HEK293 (cell line): Measurements from ENCODE around the gene AKAP5.

ENCODE experiments used
- CTCF ChIA-PET: fragments of 350-600 bp; formaldehyde crosslinking; extraction: SDS; loops from one replicate; lab custom pipeline; 2021; ENCODE audit warnings: antibody characterized with exemption; lab: Yijun Ruan, JAX
- POLR2A ChIA-PET: fragments of 300-600 bp; formaldehyde crosslinking; extraction: SDS; loops from one replicate; lab custom pipeline; 2020; ENCODE audit warnings: antibody characterized with exemption, inconsistent platforms; lab: Yijun Ruan, JAX
- H3K27ac ChIP-seq: fragments of 200-500 bp; sonication (Bioruptor generic); 2 replicates; pipeline ENCODE4 v1.5.1; 2014; ENCODE audit warnings: low read depth, low read length, control low read depth, inconsistent platforms; ENCODE audit errors: extremely low read depth
- H3K36me3 ChIP-seq, 2 experiments: fragments of 200-500 bp in 1 of 2; sonication (Bioruptor generic) in 1 of 2; 1 replicate in 1 of 2; 2 replicates in 1 of 2; pipeline ENCODE4 v1.5.1; 2014 to 2017; ENCODE audit warnings: inconsistent platforms in 2 of 2, low read length in 2 of 2; ENCODE audit not compliant: control insufficient read depth in 2 of 2, insufficient read depth in 1 of 2
- H3K4me1 ChIP-seq: fragments of 200-500 bp; sonication (Bioruptor generic); 2 replicates; pipeline ENCODE4 v1.5.1; 2014; ENCODE audit warnings: mild to moderate bottlenecking, low read length, inconsistent platforms; ENCODE audit not compliant: control insufficient read depth, insufficient read depth
- H3K4me3 ChIP-seq: 2 replicates; pipeline ENCODE4 v1.5.1; 2011; ENCODE audit warnings: low read depth, mild to moderate bottlenecking, control low read depth, low read length, moderate library complexity
- H3K9me3 ChIP-seq: fragments of 200-500 bp; sonication (Bioruptor generic); 2 replicates; pipeline ENCODE4 v1.5.1; 2014; ENCODE audit warnings: low read depth, low read length, inconsistent platforms; ENCODE audit not compliant: control insufficient read depth, insufficient read depth
- CTCF ChIP-seq: fragments of 450-650 bp; formaldehyde crosslinking; IDR thresholded peaks from 2 replicates; pipeline ENCODE4 v1.5.1; 2016; ENCODE audit warnings: missing biosample characterization, missing genetic modification characterization
- GLI2 ChIP-seq: fragments of 450-650 bp; formaldehyde crosslinking; IDR thresholded peaks from 2 replicates; pipeline ENCODE4; 2017; ENCODE audit warnings: missing biosample characterization, missing genetic modification characterization, low read depth, borderline replicate concordance
- HIC1 ChIP-seq: fragments of 450-650 bp; formaldehyde crosslinking; IDR thresholded peaks from 2 replicates; pipeline ENCODE4 v1.5.1; 2016; ENCODE audit warnings: missing biosample characterization, missing genetic modification characterization
- HOXD13 ChIP-seq: sonication (generic); formaldehyde crosslinking; IDR thresholded peaks from 2 replicates; pipeline ENCODE4 v1.8.0; 2022; ENCODE audit warnings: missing genetic modification reagents, borderline replicate concordance
- KLF8 ChIP-seq: fragments of 450-650 bp; formaldehyde crosslinking; IDR thresholded peaks from 2 replicates; pipeline ENCODE4 v1.5.1; 2016; ENCODE audit warnings: missing biosample characterization, missing genetic modification characterization
- MYNN ChIP-seq: fragments of 450-650 bp; formaldehyde crosslinking; IDR thresholded peaks from 2 replicates; pipeline ENCODE4 v1.5.1; 2016; ENCODE audit warnings: missing biosample characterization, missing genetic modification characterization, borderline replicate concordance
- OSR2 ChIP-seq: fragments of 450-650 bp; formaldehyde crosslinking; IDR thresholded peaks from 2 replicates; pipeline ENCODE4 v1.5.1; 2016; ENCODE audit warnings: missing biosample characterization, missing genetic modification characterization
- PATZ1 ChIP-seq: fragments of 450-650 bp; formaldehyde crosslinking; IDR thresholded peaks from 2 replicates; pipeline ENCODE4 v1.5.1; 2016; ENCODE audit warnings: missing biosample characterization, missing genetic modification characterization
- SALL2 ChIP-seq: fragments of 450-650 bp; formaldehyde crosslinking; IDR thresholded peaks from 2 replicates; pipeline ENCODE4 v1.5.0; 2017; ENCODE audit warnings: missing biosample characterization, mild to moderate bottlenecking, missing genetic modification characterization, borderline replicate concordance
- SP2 ChIP-seq: fragments of 450-650 bp; formaldehyde crosslinking; IDR thresholded peaks from 2 replicates; pipeline ENCODE4 v1.5.1; 2016; ENCODE audit warnings: missing biosample characterization, missing genetic modification characterization
- WT1 ChIP-seq: fragments of 450-650 bp; formaldehyde crosslinking; IDR thresholded peaks from 2 replicates; pipeline ENCODE4 v1.5.1; 2016; ENCODE audit warnings: missing biosample characterization, missing genetic modification characterization
- ZNF121 ChIP-seq: fragments of 450-650 bp; formaldehyde crosslinking; IDR thresholded peaks from 2 replicates; pipeline ENCODE4 v1.5.1; 2016; ENCODE audit warnings: missing biosample characterization, missing genetic modification characterization
- ZNF175 ChIP-seq: fragments of 450-650 bp; formaldehyde crosslinking; IDR thresholded peaks from 2 replicates; pipeline ENCODE4 v1.5.1; 2016; ENCODE audit warnings: missing biosample characterization, missing genetic modification characterization
- ZNF221 ChIP-seq: fragments of 450-650 bp; formaldehyde crosslinking; IDR thresholded peaks from 2 replicates; pipeline ENCODE4 v1.5.1; 2017; ENCODE audit warnings: missing biosample characterization, missing genetic modification characterization, borderline replicate concordance
- ZNF266 ChIP-seq: fragments of 450-650 bp; formaldehyde crosslinking; IDR thresholded peaks from 2 replicates; pipeline ENCODE4 v1.5.1; 2016; ENCODE audit warnings: missing biosample characterization, missing genetic modification characterization, low read depth
- ZNF394 ChIP-seq: fragments of 450-650 bp; formaldehyde crosslinking; IDR thresholded peaks from 2 replicates; pipeline ENCODE4 v1.5.1; 2016; ENCODE audit warnings: missing biosample characterization, missing genetic modification characterization, mild to moderate bottlenecking, moderate library complexity, borderline replicate concordance
- ZNF510 ChIP-seq: fragments of 450-650 bp; formaldehyde crosslinking; IDR thresholded peaks from 2 replicates; pipeline ENCODE4 v1.5.1; 2018; ENCODE audit warnings: mild to moderate bottlenecking, missing genetic modification characterization, missing biosample characterization; ENCODE audit not compliant: insufficient replicate concordance
- ZNF521 ChIP-seq: fragments of 450-650 bp; formaldehyde crosslinking; IDR thresholded peaks from 2 replicates; pipeline ENCODE4 v1.5.1; 2017; ENCODE audit warnings: missing biosample characterization, mild to moderate bottlenecking, missing genetic modification characterization
- ZNF529 ChIP-seq: fragments of 450-650 bp; formaldehyde crosslinking; IDR thresholded peaks from 2 replicates; pipeline ENCODE4 v1.5.1; 2017; ENCODE audit warnings: missing genetic modification characterization, missing biosample characterization; ENCODE audit not compliant: insufficient replicate concordance
- ZNF580 ChIP-seq: fragments of 450-650 bp; formaldehyde crosslinking; IDR thresholded peaks from 2 replicates; pipeline ENCODE4 v1.5.1; 2016; ENCODE audit warnings: missing biosample characterization, missing genetic modification characterization
- ZNF610 ChIP-seq: fragments of 450-650 bp; formaldehyde crosslinking; IDR thresholded peaks from 2 replicates; pipeline ENCODE4 v1.5.1; 2016; ENCODE audit warnings: missing biosample characterization, missing genetic modification characterization, borderline replicate concordance
- ZNF623 ChIP-seq: fragments of 450-650 bp; formaldehyde crosslinking; IDR thresholded peaks from 2 replicates; pipeline ENCODE4 v1.5.1; 2016; ENCODE audit warnings: missing biosample characterization, missing genetic modification characterization
- ZNF629 ChIP-seq: fragments of 450-650 bp; formaldehyde crosslinking; IDR thresholded peaks from 2 replicates; pipeline ENCODE4 v1.5.1; 2017; ENCODE audit warnings: missing biosample characterization, missing genetic modification characterization
- ZNF645 ChIP-seq: fragments of 450-650 bp; formaldehyde crosslinking; IDR thresholded peaks from 2 replicates; pipeline ENCODE4; 2016; ENCODE audit warnings: missing biosample characterization, missing genetic modification characterization
- ZNF76 ChIP-seq: fragments of 450-650 bp; formaldehyde crosslinking; IDR thresholded peaks from 2 replicates; pipeline ENCODE4; 2016; ENCODE audit warnings: low read depth, missing biosample characterization, missing genetic modification characterization, borderline replicate concordance
- ZNF777 ChIP-seq: fragments of 450-650 bp; formaldehyde crosslinking; IDR thresholded peaks from 2 replicates; pipeline ENCODE4 v1.5.1; 2017; ENCODE audit warnings: missing biosample characterization, missing genetic modification characterization, borderline replicate concordance
- ZSCAN30 ChIP-seq: fragments of 450-650 bp; IDR thresholded peaks from 2 replicates; pipeline ENCODE4 v1.5.1; 2018; ENCODE audit warnings: missing biosample characterization, mild to moderate bottlenecking, missing genetic modification characterization, moderate library complexity

AKAP5 gene

GRCh38 chr14:64502887-64503433 lies 37.7 kb downstream of the AKAP5 start (continued):
- TF ChIP-seq CTCF (tag by site-specific recombination) (no peak), WT1 (tag by site-specific recombination) (no peak; the same call in 1 of the 2 replicates), ZNF510 (tag by site-specific recombination) (no peak), SALL2 (tag by site-specific recombination) (no peak), PATZ1 (tag by site-specific recombination) (peak; percentile 17; the same call in 1 of the 2 replicates), ZNF221 (tag by site-specific recombination) (no peak), ZNF529 (no peak), HOXD13 (CRISPR knock-in tag) (no peak), SP2 (tag by site-specific recombination) (no peak), ZNF623 (tag by site-specific recombination) (no peak), GLI2 (no peak), MYNN (no peak), ZNF645 (tag by site-specific recombination) (no peak), ZNF394 (tag by site-specific recombination) (0 out of 2 replicates have a peak, but pooled peaks have one; percentile 37), ZNF121 (tag by site-specific recombination) (no peak), OSR2 (tag by site-specific recombination) (0 out of 2 replicates have a peak, but pooled peaks have one; percentile 9)

- peak within 1 kb of the TSS; percentile 99 for H3K27ac ChIP-seq
- peaks cover 0 to 7% of the 10 kb centered on the region in 2 experiments; a peak in 1 of 3 replicates for H3K36me3 ChIP-seq
- ChIA-PET POLR2A (interaction anchor here (0.5 to 5.2 kb wide), 26 partner anchors 8 to 629 kb away, joined by 3 to 54 read pairs (median 4); partner anchors contain the start of genes HSPA2, MTHFD1 and SPTB), CTCF (interaction anchor here (1.0 kb wide), 1 partner anchor 74 kb away, joined by 3 read pairs; no protein-coding TSS in a partner anchor)
- no peaks in the 10 kb centered on the region for H3K9me3 ChIP-seq
- H3K4me1 ChIP-seq: peaks cover 23% of the 10 kb centered on the region
- peak within 1 kb of the TSS; percentile 62 for H3K4me3 ChIP-seq
- TF ChIP-seq KLF8 (peak; percentile 97), ZSCAN30 (peak; percentile 4; the same call in 1 of the 2 replicates), ZNF610 (peak; percentile 56; the same call in 1 of the 2 replicates), ZNF510 (tag by site-specific recombination) (no peak), HIC1 (tag by site-specific recombination) (peak; percentile 41; the same call in 1 of the 2 replicates), ZNF175 (tag by site-specific recombination) (no peak), ZNF777 (tag by site-specific recombination) (0 out of 2 replicates have a peak, but pooled peaks have one; percentile 15), ZNF521 (no peak), ZNF580 (0 out of 2 replicates have a peak, but pooled peaks have one; percentile 49), ZNF266 (no peak), ZNF629 (tag by site-specific recombination) (peak; percentile 33; the same call in 1 of the 2 replicates), ZNF76 (tag by site-specific recombination) (peak; percentile 87)
Observed at GRCh38 chr14:64503434-64504309, 38.4 kb downstream of the AKAP5 start, which contains the start of gene ZBTB25. Gene ZBTB25 (minus strand): TSS chr14:64503838. CDS start chr14:64490533, 13,305 bp downstream.
